Endodermal cell (in vitro differentiated cells): ENCODE measurements around the gene GPC6. TPM values are rescaled to one million over a fixed set of nuclear protein-coding genes. Genes with fewer than 3 reads are reported as not detected.

ENCODE experiments used
- DNase-seq: peaks from one replicate; pipeline ENCODE4 v3.0.0-alpha.2; 2017
- H3K27ac ChIP-seq: 2 replicates; pipeline ENCODE4 v1.5.1; 2013; ENCODE audit warnings: mild to moderate bottlenecking, low read depth, low read length, moderate library complexity
- H3K27me3 ChIP-seq: 2 replicates; pipeline ENCODE4 v1.6.1; 2013; ENCODE audit warnings: mild to moderate bottlenecking, low read length, moderate library complexity; ENCODE audit not compliant: insufficient read depth, control insufficient read depth, poor library complexity, severe bottlenecking
- H3K36me3 ChIP-seq: 2 replicates; pipeline ENCODE4 v1.7.0; 2013; ENCODE audit warnings: mild to moderate bottlenecking, low read length, moderate library complexity; ENCODE audit not compliant: control insufficient read depth, insufficient read depth
- H3K4me1 ChIP-seq: one replicate; pipeline ENCODE4 v1.7.0; 2013; ENCODE audit warnings: low read length; ENCODE audit not compliant: control insufficient read depth, insufficient read depth
- H3K4me3 ChIP-seq: 2 replicates; pipeline ENCODE4 v1.5.1; 2013; ENCODE audit warnings: mild to moderate bottlenecking, low read length, moderate library complexity
- H3K9ac ChIP-seq: 2 replicates; pipeline ENCODE4 v1.6.1; 2013; ENCODE audit warnings: mild to moderate bottlenecking, low read length, moderate library complexity; ENCODE audit not compliant: poor library complexity, severe bottlenecking; ENCODE audit errors: extremely low read depth
- H3K9me3 ChIP-seq: 2 replicates; pipeline ENCODE4 v1.6.1; 2013; ENCODE audit warnings: mild to moderate bottlenecking, low read length, moderate library complexity; ENCODE audit not compliant: control insufficient read depth
- H3K27ac Mint-ChIP-seq: 2 replicates; pipeline ENCODE4 v1.8.0; 2020; ENCODE audit warnings: mixed read lengths
- H3K27me3 Mint-ChIP-seq: 2 replicates; pipeline ENCODE4 v1.8.0; 2021; ENCODE audit warnings: mild to moderate bottlenecking, mixed read lengths; ENCODE audit not compliant: insufficient read depth
- H3K36me3 Mint-ChIP-seq: 2 replicates; pipeline ENCODE4 v1.8.0; 2020; ENCODE audit warnings: low read depth, mixed read lengths
- H3K4me1 Mint-ChIP-seq: 2 replicates; pipeline ENCODE4 v1.8.0; 2020; ENCODE audit warnings: mixed read lengths
- H3K4me3 Mint-ChIP-seq: 2 replicates; pipeline ENCODE4 v1.8.0; 2020; ENCODE audit warnings: mild to moderate bottlenecking, moderate library complexity, mixed read lengths
- H3K9me3 Mint-ChIP-seq: 2 replicates; pipeline ENCODE4 v1.8.0; 2020; ENCODE audit warnings: mild to moderate bottlenecking, mixed read lengths
- WGBS, 2 experiments: methylation state at CpG; one replicate each; pipeline versions ENCODE4 v1.1.5 to v1.1.7; 2013; ENCODE audit warnings: missing lambda C conversion rate in 2 of 2, mixed read lengths in 1 of 2; ENCODE audit not compliant: insufficient coverage in 1 of 2, insufficient read length in 1 of 2; 5-methylcytosine and 5-hydroxymethylcytosine counted together
- total RNA-seq, 2 donors: library from RNA; stranded (reverse); fragmentation: NEBNext Ultra II Directional in 1 of 2; extraction: Animal tissue kit (Norgen Biotek cat#: 25700) in 1 of 2; gene quantifications; 2 replicates in 1 of 2; 3 replicates in 1 of 2; pipeline ENCODE4 v1.2.1, GENCODE V29; 2021
- TF ChIP-seq, protein P1 (sequence below): fragments of 200-600 bp; sonication (generic); conservative IDR thresholded peaks from 2 replicates; pipeline ENCODE4 v1.5.0; 2021; ENCODE audit warnings: antibody characterized with exemption, mild to moderate bottlenecking

The GPC6 gene
- total RNA-seq, 2 donors from 2014 or later, result 69.6 to 80.4 TPM

DNA sequence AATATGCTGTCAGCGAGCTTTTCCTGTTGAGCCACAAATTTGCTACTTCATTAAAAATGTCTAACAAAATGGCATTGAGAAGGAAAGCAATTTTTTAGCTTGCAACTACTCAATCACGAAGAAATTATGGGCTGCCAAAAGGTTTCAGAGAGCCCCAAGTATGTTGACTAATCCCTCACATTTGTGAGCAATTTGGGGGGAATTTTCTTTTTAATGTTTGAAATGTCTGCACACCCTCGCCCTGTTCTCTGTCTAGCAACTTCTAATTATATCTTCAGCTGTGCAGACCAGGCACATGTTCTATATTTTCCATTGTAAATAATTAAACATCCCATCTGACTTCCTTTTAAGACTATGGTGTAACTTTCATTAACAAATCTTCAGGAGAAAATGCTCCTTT, 1060.0 kb downstream of the GPC6 start:
- H3K4me1 Mint-ChIP-seq, result no peaks in the 10 kb centered on the region
- no peaks in the 10 kb centered on the region for H3K9me3 Mint-ChIP-seq
- no peaks in the 10 kb centered on the region for H3K9me3 ChIP-seq

DNA sequence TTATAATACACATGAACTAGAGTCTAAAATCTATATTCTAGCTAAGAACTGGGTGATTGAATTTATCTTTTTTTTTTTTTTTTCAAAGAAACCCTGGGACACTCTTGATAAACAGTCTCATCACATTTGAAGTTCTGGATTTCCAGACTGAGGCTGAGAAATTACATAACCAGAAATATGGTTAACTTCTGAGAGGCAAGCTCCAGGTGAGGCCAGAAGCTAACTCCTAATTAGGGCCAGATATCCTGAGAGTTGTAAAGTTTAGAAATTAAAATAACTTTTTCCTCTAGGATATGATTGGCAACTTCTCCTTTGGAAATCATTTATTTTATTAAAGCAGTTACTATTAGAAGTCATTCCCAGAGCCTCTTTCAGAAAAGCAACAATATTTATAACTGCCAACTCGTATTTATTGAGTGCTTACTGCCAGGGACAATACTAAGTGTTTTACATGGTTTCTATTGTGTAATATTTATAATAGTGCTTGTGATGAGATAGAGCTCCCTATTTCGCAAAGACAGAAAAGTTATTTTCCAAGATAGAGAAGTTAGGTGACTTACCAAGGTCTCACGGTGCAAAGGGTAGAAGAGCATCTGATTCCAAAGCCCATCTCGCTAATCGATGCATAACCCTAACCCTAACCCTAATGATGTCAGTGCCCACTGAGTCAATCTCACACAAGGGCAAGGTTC, 1065.2 kb downstream of the GPC6 start:
- H3K4me3 Mint-ChIP-seq, result no peak overlapping the region
- no peaks in the 10 kb centered on the region for H3K36me3 ChIP-seq
- no peak overlapping the region for H3K27ac ChIP-seq
- no peaks in the 10 kb centered on the region for H3K27me3 Mint-ChIP-seq
- no peak overlapping the region for H3K27ac Mint-ChIP-seq
- H3K4me1 ChIP-seq, result peaks cover 13% of the 10 kb centered on the region
- H3K36me3 Mint-ChIP-seq, result peaks cover 9% of the 10 kb centered on the region
- H3K9me3 ChIP-seq, result no peaks in the 10 kb centered on the region
- WGBS, 2 experiments, result 97 to 100% methylated on average over 3 to 5 of the region's 5 CpGs
- no peak for DNase-seq
- H3K9me3 Mint-ChIP-seq, result no peaks in the 10 kb centered on the region
- H3K27me3 ChIP-seq, result no peaks in the 10 kb centered on the region
- no peak overlapping the region for H3K9ac ChIP-seq
- peaks cover 17% of the 10 kb centered on the region for H3K4me1 Mint-ChIP-seq
- no peak overlapping the region for H3K4me3 ChIP-seq
- TF ChIP-seq, protein P1, sequence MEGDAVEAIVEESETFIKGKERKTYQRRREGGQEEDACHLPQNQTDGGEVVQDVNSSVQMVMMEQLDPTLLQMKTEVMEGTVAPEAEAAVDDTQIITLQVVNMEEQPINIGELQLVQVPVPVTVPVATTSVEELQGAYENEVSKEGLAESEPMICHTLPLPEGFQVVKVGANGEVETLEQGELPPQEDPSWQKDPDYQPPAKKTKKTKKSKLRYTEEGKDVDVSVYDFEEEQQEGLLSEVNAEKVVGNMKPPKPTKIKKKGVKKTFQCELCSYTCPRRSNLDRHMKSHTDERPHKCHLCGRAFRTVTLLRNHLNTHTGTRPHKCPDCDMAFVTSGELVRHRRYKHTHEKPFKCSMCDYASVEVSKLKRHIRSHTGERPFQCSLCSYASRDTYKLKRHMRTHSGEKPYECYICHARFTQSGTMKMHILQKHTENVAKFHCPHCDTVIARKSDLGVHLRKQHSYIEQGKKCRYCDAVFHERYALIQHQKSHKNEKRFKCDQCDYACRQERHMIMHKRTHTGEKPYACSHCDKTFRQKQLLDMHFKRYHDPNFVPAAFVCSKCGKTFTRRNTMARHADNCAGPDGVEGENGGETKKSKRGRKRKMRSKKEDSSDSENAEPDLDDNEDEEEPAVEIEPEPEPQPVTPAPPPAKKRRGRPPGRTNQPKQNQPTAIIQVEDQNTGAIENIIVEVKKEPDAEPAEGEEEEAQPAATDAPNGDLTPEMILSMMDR, result no peak

More for the DNA sequence above, 1060.0 kb downstream of the GPC6 start:
- TF ChIP-seq, protein P1, result no peak
- Histone ChIP-seq H3K36me3 (no peaks in the 10 kb centered on the region), H3K27me3 (no peaks in the 10 kb centered on the region), H3K9ac (no peak overlapping the region), H3K27ac (no peak overlapping the region), H3K4me1 (no peaks in the 10 kb centered on the region), H3K4me3 (no peak overlapping the region)
- H3K36me3 Mint-ChIP-seq, result peaks cover 12% of the 10 kb centered on the region
- 95 to 100% methylated on average over 2 to 3 of the region's 3 CpGs for WGBS, 2 experiments
- H3K27ac Mint-ChIP-seq, result no peak overlapping the region
- H3K4me3 Mint-ChIP-seq, result no peak overlapping the region
- no peak for DNase-seq
- no peaks in the 10 kb centered on the region for H3K27me3 Mint-ChIP-seq

DNA sequence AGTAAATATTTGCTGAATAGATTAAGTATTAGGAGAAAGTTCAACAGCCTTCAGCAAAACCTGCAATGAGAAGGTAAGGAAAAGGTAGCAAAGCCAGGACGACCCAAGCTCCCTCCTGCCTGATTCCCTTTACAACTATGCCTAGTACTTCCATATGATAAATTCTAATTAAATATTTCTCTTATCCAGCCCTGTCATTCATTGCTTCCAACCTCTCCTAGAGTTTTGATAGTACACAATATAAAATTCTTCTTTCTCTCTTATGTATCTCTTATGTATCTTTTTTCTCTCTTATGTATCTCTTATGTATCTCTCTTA, 1065.7 kb downstream of the GPC6 start:
- no peaks in the 10 kb centered on the region for H3K36me3 ChIP-seq
- H3K27me3 ChIP-seq, result no peaks in the 10 kb centered on the region
- WGBS, 2 experiments, result 77 to 86% methylated on average over 1 of the region's 1 CpG
- no peak overlapping the region for H3K4me3 Mint-ChIP-seq
- H3K27me3 Mint-ChIP-seq, result no peaks in the 10 kb centered on the region
- DNase-seq, result no peak
- peaks cover 7% of the 10 kb centered on the region for H3K36me3 Mint-ChIP-seq
- no peaks in the 10 kb centered on the region for H3K9me3 ChIP-seq
- H3K27ac ChIP-seq, result no peak overlapping the region
- H3K4me1 ChIP-seq, result peaks cover 13% of the 10 kb centered on the region
- no peak overlapping the region for H3K9ac ChIP-seq
- H3K4me3 ChIP-seq, result no peak overlapping the region
- peaks cover 21% of the 10 kb centered on the region for H3K4me1 Mint-ChIP-seq
- H3K9me3 Mint-ChIP-seq, result no peaks in the 10 kb centered on the region
- TF ChIP-seq, protein P1, result no peak
- no peak overlapping the region for H3K27ac Mint-ChIP-seq
